Astrocyte (in vitro differentiated cells and primary cell): ENCODE results near the gene SLC7A10.

ENCODE experiments used
- EZH2 ChIP-seq: IDR thresholded peaks from 2 replicates; pipeline ENCODE4 v1.6.1; 2012; ENCODE audit warnings: mild to moderate bottlenecking, low read length, inconsistent platforms; ENCODE audit not compliant: insufficient read depth
- TF ChIP-seq, protein P1 (sequence below): IDR thresholded peaks from 2 replicates; pipeline ENCODE4 v1.5.1; 2011; ENCODE audit warnings: low read depth, mild to moderate bottlenecking, inconsistent platforms, low read length, moderate library complexity; ENCODE audit not compliant: insufficient read depth

DNA sequence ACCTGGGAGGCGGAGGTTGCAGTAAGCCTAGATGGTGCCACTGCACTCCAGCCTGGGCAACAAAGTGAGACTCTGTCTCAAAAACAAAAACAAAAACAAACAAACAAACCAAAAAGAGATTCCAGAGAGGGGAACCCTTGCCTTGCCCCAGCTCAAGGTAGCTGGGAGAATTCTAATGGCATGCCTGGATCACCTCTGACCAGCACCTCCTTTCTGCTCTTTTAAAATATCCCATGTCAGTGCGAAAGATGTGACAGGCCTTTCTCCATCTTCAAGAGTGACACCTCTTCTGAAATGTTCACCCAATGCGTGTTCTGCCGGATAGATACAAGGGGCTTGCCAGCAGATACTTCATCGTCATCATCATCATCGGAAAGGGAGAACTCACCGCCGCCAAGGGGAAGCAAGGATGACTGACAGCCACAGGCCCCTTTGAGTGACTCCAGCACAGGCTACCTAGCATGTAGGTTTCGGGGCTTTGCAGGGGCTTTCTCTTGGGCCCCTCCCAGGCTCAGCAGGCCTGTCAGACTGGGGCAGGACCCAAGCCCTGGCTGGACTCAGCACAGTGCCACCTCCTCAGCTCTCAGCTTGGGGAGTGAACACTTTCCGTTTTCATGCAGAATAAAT, 50.4 kb downstream of the SLC7A10 start:
- TF ChIP-seq, protein P1, sequence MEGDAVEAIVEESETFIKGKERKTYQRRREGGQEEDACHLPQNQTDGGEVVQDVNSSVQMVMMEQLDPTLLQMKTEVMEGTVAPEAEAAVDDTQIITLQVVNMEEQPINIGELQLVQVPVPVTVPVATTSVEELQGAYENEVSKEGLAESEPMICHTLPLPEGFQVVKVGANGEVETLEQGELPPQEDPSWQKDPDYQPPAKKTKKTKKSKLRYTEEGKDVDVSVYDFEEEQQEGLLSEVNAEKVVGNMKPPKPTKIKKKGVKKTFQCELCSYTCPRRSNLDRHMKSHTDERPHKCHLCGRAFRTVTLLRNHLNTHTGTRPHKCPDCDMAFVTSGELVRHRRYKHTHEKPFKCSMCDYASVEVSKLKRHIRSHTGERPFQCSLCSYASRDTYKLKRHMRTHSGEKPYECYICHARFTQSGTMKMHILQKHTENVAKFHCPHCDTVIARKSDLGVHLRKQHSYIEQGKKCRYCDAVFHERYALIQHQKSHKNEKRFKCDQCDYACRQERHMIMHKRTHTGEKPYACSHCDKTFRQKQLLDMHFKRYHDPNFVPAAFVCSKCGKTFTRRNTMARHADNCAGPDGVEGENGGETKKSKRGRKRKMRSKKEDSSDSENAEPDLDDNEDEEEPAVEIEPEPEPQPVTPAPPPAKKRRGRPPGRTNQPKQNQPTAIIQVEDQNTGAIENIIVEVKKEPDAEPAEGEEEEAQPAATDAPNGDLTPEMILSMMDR = no peak
- no peak for TF ChIP-seq EZH2
